Germinal center (tissue), 1 donor: ENCODE measurements around the gene TBRG1.
"Not testable (repeated sequence)": the region's sequence is repeated elsewhere in the genome, so short reads cannot be mapped to it uniquely, and the experiment has no call there.

ENCODE experiments used
- DNase-seq: peaks from one replicate; pipeline ENCODE4 v3.0.0; 2012; ENCODE audit warnings: mixed read lengths, low spot score

Gene TBRG1

GRCh38 chr11:124622531-124623451 lies at the start of gene TBRG1:
Gene TBRG1 (plus strand): TSS chr11:124622864. CDS start chr11:124623084, 220 bp downstream.
- peak; percentile 89 for DNase-seq

GRCh38 chr11:124577716-124578427 lies 44.8 kb upstream of the TBRG1 start:
- DNase-seq: no peak

- no peak for DNase-seq
Observed at GRCh38 chr11:124578761-124579160, 43.9 kb upstream of the TBRG1 start.

GRCh38 chr11:124581817-124582216 lies 40.8 kb upstream of the TBRG1 start:
- DNase-seq: no peak

GRCh38 chr11:124582565-124582964 lies 40.1 kb upstream of the TBRG1 start:
- no peak for DNase-seq

GRCh38 chr11:124583781-124584180 lies 38.9 kb upstream of the TBRG1 start:
- DNase-seq: no peak

- no peak for DNase-seq
Observed at GRCh38 chr11:124584681-124585372, 37.8 kb upstream of the TBRG1 start.

- no peak for DNase-seq
Observed at GRCh38 chr11:124586238-124586860, 36.3 kb upstream of the TBRG1 start.

- DNase-seq: no peak
Observed at GRCh38 chr11:124591430-124591829, 31.2 kb upstream of the TBRG1 start.

- no peak for DNase-seq
Observed at GRCh38 chr11:124592627-124593026, 30.0 kb upstream of the TBRG1 start.

- DNase-seq: no peak
Observed at GRCh38 chr11:124595302-124595701, 27.4 kb upstream of the TBRG1 start.

- no peak for DNase-seq
Observed at GRCh38 chr11:124597626-124598025, 25.0 kb upstream of the TBRG1 start.

- no peak for DNase-seq
Observed at GRCh38 chr11:124600621-124601320, 21.9 kb upstream of the TBRG1 start.

GRCh38 chr11:124602193-124602592 lies 20.5 kb upstream of the TBRG1 start:
- DNase-seq: no peak

- not testable (repeated sequence) for DNase-seq
Observed at GRCh38 chr11:124602723-124603122, 19.9 kb upstream of the TBRG1 start.

- no peak for DNase-seq
Observed at GRCh38 chr11:124605719-124606118, 16.9 kb upstream of the TBRG1 start.

- no peak for DNase-seq
Observed at GRCh38 chr11:124608147-124608546, 14.5 kb upstream of the TBRG1 start.

GRCh38 chr11:124610295-124610694 lies 12.4 kb upstream of the TBRG1 start:
- no peak for DNase-seq

- no peak for DNase-seq
Observed at GRCh38 chr11:124611064-124611463, 11.6 kb upstream of the TBRG1 start, which contains the start of gene PANX3. Gene PANX3 (plus strand): TSS chr11:124611428. CDS start chr11:124611557, 129 bp downstream.

- no peak for DNase-seq
Observed at GRCh38 chr11:124612045-124612444, 10.6 kb upstream of the TBRG1 start.

- no peak for DNase-seq
Observed at GRCh38 chr11:124612567-124613246, 10.0 kb upstream of the TBRG1 start.
